HL-60/S4 treated with retinoic acid at 250 ng/mL for 4 days and 3 days (cell line): ENCODE measurements around the gene NGEF.
"Not testable (repeated sequence)": the region's sequence is repeated elsewhere in the genome, so short reads cannot be mapped to it uniquely, and the experiment has no call there.

Source experiments
- in situ Hi-C: fragments of 300-500 bp; cut with MboI; formaldehyde crosslinking; loops from 2 replicates; pipeline ENCODE4 v1.7.0; 2022; ENCODE audit warnings: low sequenced_read_pairs

Gene NGEF

DNA sequence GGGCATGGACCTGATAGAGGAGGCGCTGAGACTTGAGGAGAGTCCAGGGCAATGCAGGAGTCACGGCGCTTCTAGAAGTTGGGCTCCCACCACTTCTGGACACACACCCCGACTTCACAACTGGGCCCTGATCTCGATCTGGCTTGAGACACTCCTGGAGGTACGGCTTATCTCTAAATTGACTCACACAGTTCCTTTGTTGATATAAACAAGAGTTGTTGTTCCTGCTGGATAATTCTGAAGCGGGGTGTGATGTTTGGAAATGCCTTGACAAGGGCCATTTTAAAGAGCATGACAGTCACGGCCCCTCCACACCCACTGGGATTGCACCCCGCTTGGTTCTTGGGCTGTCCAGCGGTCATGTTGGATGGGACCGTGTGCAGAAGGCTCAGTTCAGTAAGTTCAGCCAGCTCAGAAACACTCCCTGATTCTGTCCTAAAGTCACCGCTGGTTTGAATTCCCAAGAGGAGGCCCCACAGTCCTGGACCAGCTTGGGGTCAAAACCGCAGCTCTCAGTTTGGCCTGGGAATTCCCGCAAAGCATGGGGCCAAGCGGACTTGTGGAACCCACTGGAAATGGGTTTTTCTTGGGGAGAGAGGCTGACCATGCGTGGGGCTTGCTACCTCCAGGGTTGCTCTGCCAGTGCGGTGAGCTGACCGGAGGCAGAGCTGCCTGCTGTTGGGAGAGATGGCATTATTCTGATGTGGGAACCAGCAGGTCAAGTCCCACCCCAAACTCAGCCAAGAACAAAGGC, 10.1 kb upstream of the NGEF start:
- in situ Hi-C loops, result no loop called here

DNA sequence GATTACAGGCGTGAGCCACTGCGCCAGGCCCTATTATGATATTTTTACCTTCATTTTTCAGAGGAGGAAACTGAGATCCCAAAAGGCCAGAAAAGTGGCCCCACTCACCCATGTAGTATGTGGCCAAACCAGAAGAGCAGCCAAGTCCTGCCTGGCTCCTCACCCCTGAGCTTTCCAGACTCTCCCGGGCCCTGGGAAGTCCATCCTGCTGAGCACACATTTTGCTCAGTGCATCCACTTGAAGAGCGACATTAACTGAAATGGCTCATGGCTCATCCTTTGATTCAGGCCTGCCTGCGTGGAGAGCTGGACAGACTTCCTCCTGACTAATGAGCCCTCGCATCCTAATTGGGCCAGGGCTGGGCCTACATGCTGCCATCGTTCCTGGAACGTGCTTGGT, 9.5 kb upstream of the NGEF start:
- in situ Hi-C loops, result no loop called here

- in situ Hi-C loops, result no loop called here
These were observed 8.7 kb upstream of the NGEF start for GRCh38 chr2:233021771-233022170.

GRCh38 chr2:233020454-233020853, 7.4 kb upstream of the NGEF start:
- in situ Hi-C loops, result no loop called here

- in situ Hi-C loops, result not testable (repeated sequence)
These were observed 6.6 kb upstream of the NGEF start for GRCh38 chr2:233019610-233020009.

DNA sequence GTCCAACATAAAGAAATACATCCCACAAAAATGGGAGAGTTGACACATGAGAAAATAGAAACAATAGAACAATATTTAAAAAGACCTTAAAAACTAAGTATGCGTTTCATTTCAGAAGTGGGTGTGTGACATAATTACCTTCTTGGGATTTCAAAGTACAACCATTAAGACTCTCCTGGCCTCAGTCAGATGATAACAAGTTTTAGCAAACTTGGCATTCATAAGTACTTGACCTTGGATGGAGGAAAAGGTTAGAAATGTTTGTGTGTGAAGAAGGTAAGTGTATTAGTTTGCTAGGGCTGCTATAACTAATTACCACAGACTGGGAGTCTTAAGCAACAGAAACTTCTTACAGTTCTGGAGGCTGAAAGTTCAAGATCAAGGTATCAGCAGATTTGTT, 4.9 kb upstream of the NGEF start:
- in situ Hi-C loops, result no loop called here

- in situ Hi-C loops, result no loop called here
These were observed 2.1 kb upstream of the NGEF start for GRCh38 chr2:233015019-233015645.

GRCh38 chr2:233013650-233014049, 594 bp upstream of the NGEF start:
- in situ Hi-C loops, result no loop called here

DNA sequence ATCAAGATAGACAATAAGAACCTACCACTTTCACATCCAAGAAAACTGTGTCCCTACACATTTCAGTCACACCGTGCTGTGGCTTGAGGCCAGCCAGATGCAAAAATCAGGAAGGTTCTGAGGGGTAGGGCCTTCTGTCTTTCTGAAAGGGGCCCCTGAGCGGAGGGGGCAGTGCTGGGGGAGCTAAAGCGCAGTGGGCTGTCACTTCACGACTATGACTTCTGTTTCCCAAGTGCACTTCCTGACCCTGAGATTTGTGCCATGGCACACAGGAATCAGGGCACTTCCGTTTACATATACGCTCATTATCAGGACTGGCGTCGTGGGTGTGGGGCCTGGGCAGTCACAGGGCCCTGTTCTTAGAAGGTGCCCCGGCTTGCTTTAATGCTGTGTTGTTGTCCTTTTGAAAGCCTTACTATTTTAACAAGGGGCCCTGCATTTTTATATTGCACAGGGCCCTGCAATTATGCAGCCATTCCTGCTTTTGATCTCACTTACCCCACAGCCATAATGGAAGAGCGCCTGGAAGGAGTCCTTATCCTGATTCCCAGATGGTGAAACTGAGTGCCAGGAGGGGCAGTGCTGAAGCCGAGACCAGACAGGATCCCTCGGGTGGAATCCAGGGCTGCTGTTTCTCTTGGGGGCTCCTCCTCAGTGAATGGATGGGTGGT, 620 bp downstream of the NGEF start:
- in situ Hi-C loops, result no loop called here

DNA sequence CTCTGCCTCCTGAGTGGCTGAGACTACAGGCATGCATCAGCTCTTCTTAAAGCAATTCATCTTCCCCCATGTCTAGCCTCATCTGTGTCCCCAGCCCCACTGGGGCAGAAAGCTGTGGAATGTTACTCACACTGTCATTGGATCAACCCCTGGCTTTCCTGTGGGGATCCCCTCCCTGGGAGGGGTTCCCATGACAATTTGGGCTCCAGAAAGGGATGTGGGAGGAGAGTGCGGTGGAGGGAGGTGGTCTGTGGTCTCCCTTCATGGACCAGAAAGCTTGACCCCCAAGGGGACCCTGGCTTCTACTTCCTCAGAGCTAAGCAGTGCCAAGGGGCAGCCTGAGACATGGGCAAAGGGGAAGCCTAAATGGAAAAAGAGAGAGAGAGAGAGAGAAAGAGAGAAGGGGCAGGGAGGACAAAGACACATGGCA, 1.3 kb downstream of the NGEF start:
- in situ Hi-C loops, result no loop called here

DNA sequence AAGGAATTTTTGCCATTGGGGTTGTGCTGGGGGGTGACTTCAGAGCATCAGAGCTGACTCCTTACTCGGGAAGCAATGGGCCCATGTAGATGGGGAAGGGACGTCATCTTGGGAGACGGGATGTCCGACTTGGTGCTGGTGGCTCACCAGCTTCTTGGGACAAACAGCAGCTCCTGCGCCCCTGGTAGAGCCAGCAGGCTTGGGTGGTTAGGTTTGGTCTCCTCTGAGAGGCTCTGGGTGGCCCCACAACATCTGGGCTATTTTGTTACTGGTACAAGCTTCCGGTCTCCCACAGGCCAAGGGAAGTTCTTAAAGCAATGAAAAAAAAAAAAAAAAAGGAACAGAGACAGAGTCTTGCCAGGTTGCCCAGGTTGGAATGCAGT, 1.8 kb downstream of the NGEF start:
- in situ Hi-C loops, result no loop called here

- in situ Hi-C loops, result no loop called here
These were observed 2.3 kb downstream of the NGEF start for GRCh38 chr2:233010569-233011267.

GRCh38 chr2:233009661-233010060, 3.4 kb downstream of the NGEF start:
- in situ Hi-C loops, result no loop called here

DNA sequence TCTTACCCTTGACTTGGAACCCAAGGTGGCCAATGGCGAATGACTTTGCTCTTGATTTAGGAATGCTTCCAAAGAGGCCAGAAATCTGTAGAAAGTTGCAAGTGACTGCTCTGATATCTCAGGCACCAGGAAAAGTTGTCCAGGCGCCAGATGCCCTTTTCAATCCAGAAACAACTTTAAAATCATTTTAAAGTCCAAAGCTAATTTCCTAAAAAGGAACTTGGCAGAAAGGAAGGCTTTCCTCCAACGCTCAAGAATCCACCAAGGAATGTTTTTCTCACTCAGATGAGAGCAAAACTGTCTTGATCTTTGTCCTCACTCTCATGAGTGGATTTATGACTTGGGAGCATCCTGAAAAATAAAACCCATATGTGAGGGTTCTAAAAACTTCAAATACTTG, 5.3 kb downstream of the NGEF start:
- in situ Hi-C loops, result no loop called here

GRCh38 chr2:233007270-233007669, 5.8 kb downstream of the NGEF start:
- in situ Hi-C loops, result no loop called here

DNA sequence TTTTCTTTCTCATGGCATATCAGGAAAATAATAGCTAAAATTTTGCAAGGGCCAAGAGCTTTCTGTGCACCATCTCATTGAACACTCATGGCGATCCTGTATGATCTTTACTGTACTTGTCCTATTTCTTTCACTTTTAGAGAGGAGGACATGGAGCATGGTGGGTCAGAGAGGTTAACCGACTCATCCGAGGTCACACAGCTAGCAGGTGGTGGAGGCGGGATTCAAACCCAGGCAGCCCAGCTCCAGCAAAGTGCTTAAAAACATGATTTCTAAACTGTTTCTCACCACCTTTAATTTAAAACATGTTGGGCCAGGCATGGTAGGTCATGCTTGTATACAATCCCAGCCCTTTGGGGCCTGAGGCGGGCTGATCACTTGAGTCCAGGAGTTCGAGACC, 6.4 kb downstream of the NGEF start:
- in situ Hi-C loops, result no loop called here

- in situ Hi-C loops, result no loop called here
These were observed 8.0 kb downstream of the NGEF start for GRCh38 chr2:233005096-233005495.

DNA sequence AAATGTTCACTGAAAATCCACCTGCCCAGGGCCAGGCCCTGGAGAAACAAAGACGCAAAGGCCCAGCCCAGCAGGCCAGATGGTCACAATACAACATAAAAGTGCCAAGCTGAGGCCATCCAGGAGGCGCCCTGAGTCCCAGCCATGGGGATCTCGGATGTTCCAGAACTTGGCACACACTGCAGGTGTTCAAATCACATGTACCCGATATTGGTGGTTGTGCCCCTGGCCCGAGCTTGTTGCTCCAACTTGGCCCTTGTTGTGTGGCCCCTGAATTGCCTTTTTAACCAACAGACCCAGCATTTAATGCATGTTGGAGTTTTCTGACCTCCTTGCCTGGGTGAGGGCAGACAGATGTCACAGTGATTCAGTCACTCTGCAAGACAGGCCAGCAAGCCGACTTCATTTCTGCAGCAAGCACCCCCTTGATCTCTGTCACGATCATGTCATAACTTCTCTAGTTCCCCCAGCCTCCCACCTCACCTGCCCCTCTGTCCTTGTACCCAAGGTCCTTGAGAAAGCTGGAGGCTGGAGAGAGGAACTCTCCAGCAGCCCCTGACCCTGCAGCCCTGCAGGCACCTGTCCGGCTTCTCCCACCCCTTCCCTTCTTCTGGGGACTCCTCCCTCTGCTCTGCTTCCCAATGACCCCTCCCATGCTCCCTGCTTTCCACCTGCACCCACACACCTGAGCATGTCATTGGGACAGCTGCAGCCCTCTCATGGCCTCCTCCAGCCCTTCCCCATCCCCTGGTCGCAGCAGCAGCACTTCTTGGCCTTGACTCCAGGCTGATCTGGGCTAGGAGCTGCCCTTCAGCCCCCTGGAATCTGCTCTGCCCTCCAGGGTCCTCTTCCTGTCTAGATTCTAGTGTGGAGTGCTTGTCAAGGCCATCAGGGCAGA, 9.1 kb downstream of the NGEF start:
- in situ Hi-C loops, result no loop called here

GRCh38 chr2:233002829-233003657, 10.0 kb downstream of the NGEF start:
- in situ Hi-C loops, result no loop called here
